Bronchial epithelial cell (primary cell): ENCODE results near the gene C5. TPM values are rescaled to one million over a fixed set of nuclear protein-coding genes. Genes with fewer than 3 reads are reported as not detected.

Source experiments
- DNase-seq: peaks from one replicate; pipeline ENCODE4 v3.0.0-alpha.2; 2010; ENCODE audit warnings: low read depth
- FAIRE-seq: peaks from 2 replicates; lab custom pipeline; 2011; peaks lifted over from hg19 to GRCh38; lab: Jason Lieb, UNC
- H3K27me3 ChIP-seq: 2 replicates; pipeline ENCODE4 v1.5.1; 2011; ENCODE audit warnings: low read length; ENCODE audit not compliant: control insufficient read depth, insufficient read depth
- H3K36me3 ChIP-seq: 2 replicates; pipeline ENCODE4 v1.5.1; 2011; ENCODE audit warnings: low read length; ENCODE audit not compliant: control insufficient read depth, insufficient read depth
- H3K4me3 ChIP-seq: 2 replicates; pipeline ENCODE4 v1.5.1; 2011; ENCODE audit warnings: mild to moderate bottlenecking, low read depth, low read length, control low read depth
- CTCF ChIP-seq: IDR thresholded peaks from 2 replicates; pipeline ENCODE4 v1.5.1; 2011; ENCODE audit warnings: mild to moderate bottlenecking, moderate library complexity, low read length, control low read depth, inconsistent platforms; ENCODE audit not compliant: insufficient read depth, severe bottlenecking
- total RNA-seq: library from RNA; depleted of rRNA; stranded (reverse); fragments of >200 nt; gene quantifications from 2 replicates; pipeline ENCODE4 v1.2.1, GENCODE V29; 2014

Gene C5
- total RNA-seq, 1 donor from 2014 or later: 1.3 TPM

- Histone ChIP-seq H3K27me3 (no peaks in the 10 kb centered on the region), H3K36me3 (no peaks in the 10 kb centered on the region), H3K4me3 (no peak overlapping the region)
- TF ChIP-seq CTCF: no peak
- DNase-seq: no peak
- no peak for FAIRE-seq
Measured at GRCh38 chr9:120950421-120951388, 99.4 kb downstream of the C5 start.

- no peak for DNase-seq
- H3K27me3 ChIP-seq: no peaks in the 10 kb centered on the region
- no peak for TF ChIP-seq CTCF
- H3K36me3 ChIP-seq: no peaks in the 10 kb centered on the region
- FAIRE-seq: no peak
- H3K4me3 ChIP-seq: no peak overlapping the region
Measured at GRCh38 chr9:120949290-120949689, 100.8 kb downstream of the C5 start.

- Histone ChIP-seq H3K27me3 (no peaks in the 10 kb centered on the region), H3K36me3 (no peaks in the 10 kb centered on the region), H3K4me3 (no peak overlapping the region)
- TF ChIP-seq CTCF: no peak
- no peak for DNase-seq
- FAIRE-seq: no peak
Measured at GRCh38 chr9:120948824-120949223, 101.3 kb downstream of the C5 start.

- Histone ChIP-seq H3K27me3 (no peaks in the 10 kb centered on the region), H3K4me3 (no peak overlapping the region), H3K36me3 (no peaks in the 10 kb centered on the region)
- no peak for FAIRE-seq
- TF ChIP-seq CTCF: no peak
- peak; percentile 59 for DNase-seq
Measured at GRCh38 chr9:120947222-120947621, 102.9 kb downstream of the C5 start.

- TF ChIP-seq CTCF: no peak
- DNase-seq: peak; percentile 80
- FAIRE-seq: no peak
- H3K27me3 ChIP-seq: no peaks in the 10 kb centered on the region
- H3K4me3 ChIP-seq: no peak overlapping the region
- H3K36me3 ChIP-seq: no peaks in the 10 kb centered on the region
Measured at GRCh38 chr9:120946259-120946658, 103.8 kb downstream of the C5 start.
